Measurements from ENCODE around the gene HEG1. TPM values are rescaled to one million over a fixed set of nuclear protein-coding genes. Genes with fewer than 3 reads are reported as not detected.

The HEG1 gene
- total RNA-seq, result 7.2 TPM

DNA sequence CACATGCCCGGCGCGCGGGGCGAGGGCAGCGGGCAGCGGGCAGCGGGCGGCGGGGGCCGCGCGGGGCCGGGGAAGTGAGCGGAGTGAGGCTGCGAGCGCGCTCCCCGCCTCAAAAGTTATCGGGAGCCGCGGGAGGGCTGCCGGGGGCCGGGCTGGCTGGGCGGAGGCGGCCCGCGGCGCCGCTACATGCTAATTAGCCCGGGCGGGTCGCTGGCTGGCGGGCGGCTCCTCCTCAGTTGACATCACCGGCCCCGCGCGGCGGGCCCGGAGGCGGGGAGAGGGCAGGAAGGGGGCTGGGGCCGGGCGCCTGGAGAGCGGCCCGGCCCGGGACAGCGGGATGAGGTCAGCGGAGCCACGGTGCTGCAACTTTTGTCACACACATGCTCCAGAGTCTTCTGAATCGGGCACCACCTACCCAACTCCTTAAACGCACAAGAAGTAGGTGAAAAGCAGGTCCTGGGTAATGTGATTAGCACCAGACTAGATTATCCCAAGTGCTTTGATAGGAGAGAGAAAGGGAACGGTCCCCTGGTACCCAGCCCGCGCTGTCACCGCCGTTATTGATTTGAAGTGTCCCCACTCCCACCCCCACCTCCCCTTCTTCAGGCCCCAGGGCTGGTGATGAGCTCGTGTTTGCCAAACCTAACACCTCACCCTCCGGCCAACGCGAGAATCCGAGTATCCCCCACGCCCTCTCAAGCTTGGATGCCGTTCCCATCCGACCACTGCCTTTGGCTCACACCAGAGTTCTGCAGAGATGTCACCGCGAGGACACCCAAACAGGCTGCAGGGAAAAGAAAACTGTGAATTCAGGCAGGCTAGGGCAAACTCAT, at the start of gene HEG1:
TSS of gene HEG1 (minus strand) at position 85 of the 833 bp plus-strand sequence. CDS start 107 bp downstream, outside the sequence.

GRCh38 chr3:124934577-124934976, 121.2 kb downstream of the HEG1 start, which contains the start of gene MUC13:
Gene MUC13, minus strand, starts transcription at chr3:124934751. Its CDS starts 39 bp downstream, at chr3:124934712.

Small RNAs within 50 kb of the gene (small RNA-seq; reads per million reads assigned to genes)
- gene RNA5SP137, result not detected

Other genes starting within 250 kb of the HEG1 start
- gene ITGB5, start 168.6 kb downstream of the HEG1 start, total RNA-seq, result 55.4 TPM
- gene MUC13, start 121.2 kb downstream of the HEG1 start, total RNA-seq, result not detected
- 5.8 TPM for gene SLC12A8, start 156.8 kb upstream of the HEG1 start, total RNA-seq

All from diencephalon (tissue), 1 donor.